HG02943 (cell line): ENCODE results near the gene RPTOR.
"Not testable (repeated sequence)": the region's sequence is repeated elsewhere in the genome, so short reads cannot be mapped to it uniquely, and the experiment has no call there.

Experiments used
- ATAC-seq: cut with Tn5 transposase; IDR thresholded peaks from one replicate; pipeline ENCODE4 v1.9.1; 2021; ENCODE audit warnings: mild to moderate bottlenecking, low read depth, moderate library complexity; ENCODE audit not compliant: unreplicated experiment

Gene RPTOR

DNA sequence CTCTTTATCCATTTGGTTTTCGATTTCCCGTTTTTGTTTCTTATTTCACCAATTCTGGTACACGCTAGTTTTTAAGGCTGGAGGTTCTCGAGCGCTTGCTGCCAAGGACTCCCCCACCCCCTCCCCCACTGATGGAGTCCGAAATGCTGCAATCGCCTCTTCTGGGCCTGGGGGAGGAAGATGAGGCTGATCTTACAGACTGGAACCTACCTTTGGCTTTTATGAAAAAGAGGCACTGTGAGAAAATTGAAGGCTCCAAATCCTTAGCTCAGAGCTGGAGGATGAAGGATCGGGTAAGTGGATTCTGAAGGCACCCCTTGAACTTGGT is 825 bp downstream of the RPTOR start:
- no peak for ATAC-seq

DNA sequence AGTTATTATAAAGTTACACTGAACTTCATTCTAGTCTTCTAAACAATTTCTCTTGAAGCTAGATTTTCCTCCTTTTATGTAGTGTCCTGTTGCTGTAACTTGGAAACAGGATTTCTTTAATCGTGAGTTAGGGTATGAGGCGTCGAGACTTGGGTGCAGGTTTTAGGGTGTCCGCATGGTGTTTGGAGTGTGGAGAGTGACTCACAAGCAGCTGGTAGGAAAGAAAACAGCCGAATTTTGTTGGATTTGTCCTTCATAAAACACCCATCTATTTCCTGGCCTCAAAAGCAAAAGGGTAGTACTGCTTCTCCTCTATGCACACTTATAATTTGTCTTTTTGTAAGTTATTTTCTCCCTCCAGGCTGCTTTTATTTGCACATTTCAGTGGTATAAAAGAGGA is 1.6 kb downstream of the RPTOR start:
- no peak for ATAC-seq

DNA sequence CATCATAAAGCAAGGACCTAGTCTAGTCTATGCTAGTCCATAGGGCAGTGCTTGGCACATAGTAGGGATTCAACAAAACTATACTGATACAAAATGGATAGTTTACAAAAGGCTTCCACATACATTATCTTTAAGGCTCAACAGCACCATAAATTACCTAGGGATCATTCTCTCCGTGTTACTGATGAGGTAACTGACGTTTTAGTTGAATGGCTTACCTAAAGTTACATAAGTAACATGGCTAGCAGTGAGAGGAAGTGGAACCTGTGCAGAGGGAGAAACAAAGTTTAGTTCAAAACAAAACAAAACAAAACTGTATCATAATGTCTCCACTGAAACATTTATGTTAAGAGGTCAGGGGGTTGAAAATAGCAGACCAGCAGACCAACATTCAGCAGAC is 7.9 kb downstream of the RPTOR start:
- ATAC-seq, result no peak

DNA sequence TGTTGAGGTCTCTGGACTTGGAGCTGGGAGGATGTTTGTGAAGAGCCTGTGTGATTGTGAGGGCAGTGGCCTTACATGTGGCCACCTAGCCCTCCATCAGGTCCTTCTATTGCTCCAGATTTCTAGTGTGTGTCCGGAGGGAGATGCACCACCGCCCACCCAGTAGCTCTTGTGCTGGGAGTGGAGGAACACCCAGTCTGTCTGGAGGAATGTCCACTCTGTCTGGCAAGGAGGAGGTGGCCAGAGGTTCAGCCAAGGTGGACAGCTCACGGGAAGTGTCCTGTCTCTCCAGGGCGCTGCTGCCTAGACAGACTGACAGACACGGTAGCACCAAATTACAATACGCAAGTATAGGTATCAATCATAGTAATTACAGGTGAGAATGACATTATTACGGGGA is 10.6 kb downstream of the RPTOR start:
- no peak for ATAC-seq

DNA sequence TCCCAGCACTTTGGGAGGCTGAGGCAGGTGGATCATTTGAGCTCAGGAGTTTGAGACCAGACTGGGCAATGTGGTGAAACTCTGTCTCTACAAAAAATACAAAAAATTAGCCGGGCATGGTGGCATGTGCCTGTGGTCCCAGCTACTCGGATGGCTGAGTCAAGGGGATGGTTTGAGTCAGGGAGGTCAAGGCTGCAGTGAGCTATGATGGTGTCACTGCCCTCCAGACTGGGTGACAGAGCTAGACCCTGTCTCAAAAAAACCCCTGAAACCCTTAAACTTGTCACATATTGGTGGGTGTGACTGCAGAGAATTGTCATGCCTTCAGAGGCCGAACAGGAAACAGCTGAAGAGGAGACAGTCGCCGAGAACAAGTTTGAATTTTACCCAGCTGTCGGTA is 13.4 kb downstream of the RPTOR start:
- no peak for ATAC-seq

DNA sequence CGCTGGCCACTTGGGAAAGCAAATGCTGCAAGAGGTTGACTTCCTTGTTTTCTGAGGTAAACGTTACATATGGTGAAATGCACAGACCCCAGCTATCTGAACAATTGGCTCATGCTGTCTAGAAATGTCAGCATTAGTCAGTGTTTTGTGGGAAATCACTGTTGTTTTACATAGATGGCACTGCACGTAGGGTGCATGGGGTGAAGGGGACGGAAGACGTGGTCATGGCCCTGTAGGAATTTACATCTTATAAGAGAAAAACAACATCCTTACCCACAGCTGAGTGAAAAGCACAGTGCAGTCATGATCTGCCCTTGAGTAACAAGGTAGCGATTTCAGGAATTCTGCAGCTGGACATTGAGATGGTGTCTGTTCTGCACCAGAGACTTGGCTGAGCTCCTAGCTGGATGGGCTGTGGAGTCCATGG is 15.2 kb downstream of the RPTOR start:
- no peak for ATAC-seq

DNA sequence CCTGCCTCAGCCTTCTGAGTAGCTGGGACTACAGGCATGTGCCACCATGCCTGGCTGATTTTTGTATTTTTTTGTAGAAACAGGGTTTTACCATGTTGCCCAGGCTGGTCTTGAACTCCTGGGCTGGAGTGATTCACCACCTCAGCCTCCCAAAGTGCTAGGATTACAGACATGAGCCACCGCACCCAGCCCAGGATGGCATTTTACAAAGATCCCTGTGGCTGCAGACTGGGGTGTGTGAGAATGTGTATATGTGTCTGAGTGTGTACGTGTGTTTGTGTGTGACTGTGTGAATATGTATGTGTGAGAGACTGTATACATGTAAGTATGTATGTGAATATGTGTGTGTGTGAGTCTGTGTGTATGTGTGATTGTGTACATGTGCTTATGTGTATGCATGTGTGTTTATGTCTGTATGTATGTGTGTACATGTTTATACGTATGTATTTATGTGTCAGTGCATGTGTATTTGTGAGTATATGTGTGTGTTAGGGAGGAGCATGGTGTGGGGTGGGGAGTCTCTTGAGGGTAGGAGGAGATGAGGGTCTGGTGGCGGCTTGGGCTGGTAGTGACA is 17.0 kb downstream of the RPTOR start:
- ATAC-seq, result no peak

DNA sequence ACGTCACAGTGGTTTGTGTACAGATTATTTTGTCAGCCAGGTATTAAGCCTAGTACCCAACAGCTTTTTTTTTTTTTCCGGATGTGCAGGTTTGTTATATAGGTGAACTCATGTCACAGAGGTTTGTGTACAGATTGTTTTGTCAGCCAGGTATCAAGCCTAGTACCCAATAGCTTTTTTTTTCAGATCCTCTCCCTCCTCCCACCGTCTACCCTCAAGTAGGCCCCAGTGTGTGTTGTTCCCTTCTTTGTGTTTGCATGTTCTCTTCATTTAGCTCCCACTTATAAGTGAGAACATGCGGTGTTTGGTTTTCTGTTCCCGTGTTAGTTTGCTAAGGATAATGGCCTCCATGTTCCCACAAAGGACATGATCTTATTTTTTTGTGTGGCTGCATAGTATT is 19.9 kb downstream of the RPTOR start:
- ATAC-seq, result no peak

DNA sequence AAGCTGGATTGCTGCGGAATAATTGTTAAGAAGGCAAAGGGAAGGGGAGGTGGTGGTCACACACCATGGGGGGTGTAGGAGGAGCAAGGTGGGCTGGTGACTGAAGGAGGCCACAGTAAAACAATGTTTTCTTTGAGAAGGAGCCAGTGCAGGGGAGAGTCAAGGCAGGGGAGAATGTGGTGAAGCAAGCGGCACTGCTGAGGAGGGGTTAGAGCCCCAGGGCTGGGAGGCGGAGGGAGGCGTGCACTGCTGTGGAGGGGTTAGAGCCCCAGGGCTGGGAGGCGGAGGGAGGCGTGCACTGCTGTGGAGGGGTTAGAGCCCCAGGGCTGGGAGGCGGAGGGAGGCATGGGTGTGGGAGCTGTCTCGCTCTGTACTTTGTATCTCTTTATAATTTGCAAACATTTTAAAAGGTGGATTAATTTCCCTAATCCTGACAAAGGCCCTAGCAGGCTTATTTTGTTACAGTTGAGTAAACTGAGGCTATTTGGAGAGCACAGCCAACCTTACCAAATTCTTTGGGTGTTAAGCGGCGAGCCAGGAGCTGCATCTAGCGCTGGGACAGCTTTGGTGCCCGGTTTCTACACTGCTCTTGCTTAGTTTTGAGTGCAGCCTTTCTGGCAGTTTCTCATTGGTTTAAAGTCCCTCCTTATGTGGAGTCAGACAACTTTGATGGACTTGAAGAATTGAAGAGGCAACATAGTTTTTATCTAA is 20.9 kb downstream of the RPTOR start:
- no peak for ATAC-seq

DNA sequence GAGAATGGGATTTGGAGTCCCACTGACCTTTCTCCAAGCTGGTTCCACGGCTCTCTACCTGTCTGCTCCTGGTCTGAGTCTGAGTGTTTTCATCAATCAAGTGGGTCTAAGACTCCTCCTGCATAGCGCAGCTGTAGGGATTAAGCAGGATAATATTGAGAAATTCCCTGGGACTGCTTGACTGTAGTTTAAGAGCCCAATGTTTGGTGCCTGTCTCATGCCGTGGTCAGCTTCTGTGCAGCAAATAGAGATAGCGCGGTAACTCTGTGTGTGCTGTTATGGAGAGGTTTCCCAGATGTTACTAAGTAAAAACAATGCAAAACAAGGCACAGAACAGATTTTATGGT is 21.4 kb downstream of the RPTOR start:
- ATAC-seq, result no peak

DNA sequence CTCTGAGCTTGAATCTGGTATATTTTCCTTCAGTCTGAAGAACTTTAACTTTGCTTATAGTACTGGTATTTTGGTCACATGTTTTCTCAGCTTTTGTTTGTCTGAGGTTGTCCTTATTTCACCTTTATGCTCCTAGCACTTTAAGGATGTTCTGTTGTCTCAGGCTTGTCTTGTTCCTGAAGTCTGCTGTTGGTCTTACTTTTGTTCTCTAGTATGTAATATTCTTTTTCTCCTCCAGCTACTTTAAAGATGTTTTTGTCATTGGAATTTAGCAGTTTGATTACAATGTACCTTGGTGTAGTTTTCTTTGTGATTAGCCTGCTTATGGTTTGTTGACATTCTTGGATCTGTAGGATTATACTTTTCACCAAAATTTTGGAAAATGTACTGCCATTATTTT is 23.6 kb downstream of the RPTOR start:
- ATAC-seq, result no peak

DNA sequence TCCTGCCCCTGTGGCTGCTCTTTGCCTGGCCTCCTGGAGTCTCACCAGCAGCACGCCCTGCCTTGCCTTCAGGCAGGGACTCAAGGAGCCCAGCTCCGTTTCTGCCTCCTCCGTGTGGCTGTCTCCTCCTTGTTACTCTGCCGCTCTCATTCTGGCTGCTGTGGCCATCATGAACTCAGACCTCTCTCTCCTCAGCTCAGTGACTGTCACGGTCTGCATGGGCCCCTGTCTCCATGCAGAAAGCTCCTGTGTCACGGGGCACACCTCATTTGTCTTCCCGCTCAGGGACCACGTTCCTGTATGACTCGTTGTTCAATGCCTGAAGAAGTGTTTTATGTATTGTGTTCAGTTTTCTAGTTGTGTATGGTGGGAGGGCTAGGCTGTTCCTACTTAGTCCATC is 25.3 kb downstream of the RPTOR start:
- no peak for ATAC-seq

DNA sequence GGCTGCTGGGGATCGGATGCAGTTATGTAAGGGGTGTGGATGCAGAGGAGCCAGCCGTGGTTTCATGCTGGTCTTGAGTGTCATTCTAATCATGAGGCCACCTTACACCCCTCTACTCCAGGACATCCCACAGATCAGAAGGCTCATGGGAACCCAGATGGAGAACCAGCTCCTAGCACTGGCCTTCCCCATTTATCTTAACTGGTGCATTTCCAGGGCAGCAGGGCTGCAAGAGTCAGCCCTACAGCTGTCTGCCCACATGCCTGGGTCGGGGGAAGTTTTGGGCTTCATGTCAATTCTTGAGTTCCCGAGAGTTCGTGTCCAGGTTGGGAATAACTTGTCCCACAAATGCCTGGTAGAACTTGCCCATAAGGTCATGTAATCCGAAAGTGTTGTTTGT is 29.1 kb downstream of the RPTOR start:
- no peak for ATAC-seq

DNA sequence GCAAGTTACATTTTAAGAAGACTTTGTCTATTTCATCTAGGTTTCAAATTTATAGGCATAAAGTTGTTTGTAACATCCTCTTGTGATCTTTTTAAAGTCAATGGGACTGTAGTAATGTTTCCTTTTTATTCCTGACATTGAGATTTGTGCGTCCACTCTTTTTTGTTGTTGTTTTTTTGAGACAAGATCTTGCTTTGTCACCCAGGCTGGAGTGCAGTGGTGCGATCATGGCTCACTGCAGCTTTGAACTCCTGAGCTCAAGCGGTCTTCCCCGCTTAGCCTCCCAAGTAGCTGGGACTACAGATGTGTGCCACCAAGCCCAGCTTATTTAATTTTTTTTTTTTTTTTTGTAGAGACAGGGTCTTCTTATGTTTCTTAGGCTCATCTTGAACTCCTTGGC is 29.9 kb downstream of the RPTOR start:
- ATAC-seq, result no peak

DNA sequence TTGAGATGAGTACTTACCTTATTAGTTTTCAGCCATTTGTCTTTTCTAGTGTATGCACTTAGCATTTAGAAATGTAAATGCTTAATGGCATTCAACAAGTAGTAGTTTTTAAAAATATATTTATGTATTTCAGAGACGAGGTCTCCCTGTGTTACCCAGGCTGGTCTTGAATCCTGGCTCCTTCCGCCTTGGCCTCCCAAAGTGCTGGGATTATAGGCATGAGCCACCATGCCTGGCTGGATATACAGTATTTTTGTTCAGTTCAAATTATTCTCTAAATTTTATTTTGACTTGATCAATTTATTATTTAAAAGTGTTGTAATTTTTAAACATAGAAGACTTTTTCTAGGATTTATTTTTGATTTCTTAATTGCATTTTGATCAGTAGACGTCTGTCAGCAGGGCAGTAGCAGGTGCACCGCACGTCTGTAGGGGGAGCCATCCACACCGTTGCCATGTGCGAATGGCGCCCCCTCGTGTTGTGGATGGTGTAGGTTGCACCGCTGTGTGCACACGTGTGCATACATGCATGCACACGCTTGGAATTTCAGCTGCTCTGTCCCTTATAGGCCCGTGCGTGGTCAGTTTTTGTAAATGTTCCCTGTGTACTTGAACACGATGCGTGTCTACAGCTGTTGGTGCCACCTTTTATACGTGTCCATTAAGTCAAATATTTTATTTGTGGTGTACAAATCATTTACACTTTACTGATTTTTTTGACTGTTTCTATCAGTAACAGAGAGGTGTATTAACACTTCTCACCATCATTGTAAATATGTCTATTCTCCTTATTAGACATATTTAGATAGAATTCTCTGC is 30.6 kb downstream of the RPTOR start:
- no peak for ATAC-seq

DNA sequence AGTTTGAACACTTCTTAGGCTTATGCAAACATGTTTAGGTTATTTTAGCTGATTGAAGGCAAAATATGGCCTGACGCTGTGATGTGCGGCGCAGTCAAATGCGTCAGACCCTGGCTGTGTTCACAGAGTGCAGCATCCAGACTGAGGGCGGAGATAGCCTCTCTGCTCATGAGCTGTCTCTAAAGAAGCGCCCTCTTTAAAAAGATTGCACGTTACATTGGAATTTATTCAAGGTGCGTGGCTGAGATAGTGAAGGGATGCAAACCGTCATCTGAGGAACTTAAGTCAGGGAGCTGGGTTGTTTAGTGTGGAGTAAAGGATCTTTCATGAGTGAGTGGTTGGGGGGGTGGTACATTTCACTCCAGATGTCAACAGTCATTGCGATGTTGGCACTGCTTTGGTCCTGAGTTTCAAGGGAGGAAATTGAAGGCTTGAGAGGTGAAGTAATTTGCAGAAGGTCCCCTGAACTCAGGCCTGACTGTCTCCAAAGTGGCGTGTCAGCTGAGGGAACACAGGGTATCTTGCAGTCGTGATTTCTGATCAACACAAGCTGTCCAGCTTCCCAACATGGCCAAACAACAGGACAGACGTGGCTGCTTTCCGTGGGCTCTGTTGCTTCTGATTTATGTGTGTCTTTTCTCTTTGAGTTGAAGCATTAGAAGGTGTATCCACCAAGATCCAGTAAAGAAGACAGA is 33.4 kb downstream of the RPTOR start:
- no peak for ATAC-seq

DNA sequence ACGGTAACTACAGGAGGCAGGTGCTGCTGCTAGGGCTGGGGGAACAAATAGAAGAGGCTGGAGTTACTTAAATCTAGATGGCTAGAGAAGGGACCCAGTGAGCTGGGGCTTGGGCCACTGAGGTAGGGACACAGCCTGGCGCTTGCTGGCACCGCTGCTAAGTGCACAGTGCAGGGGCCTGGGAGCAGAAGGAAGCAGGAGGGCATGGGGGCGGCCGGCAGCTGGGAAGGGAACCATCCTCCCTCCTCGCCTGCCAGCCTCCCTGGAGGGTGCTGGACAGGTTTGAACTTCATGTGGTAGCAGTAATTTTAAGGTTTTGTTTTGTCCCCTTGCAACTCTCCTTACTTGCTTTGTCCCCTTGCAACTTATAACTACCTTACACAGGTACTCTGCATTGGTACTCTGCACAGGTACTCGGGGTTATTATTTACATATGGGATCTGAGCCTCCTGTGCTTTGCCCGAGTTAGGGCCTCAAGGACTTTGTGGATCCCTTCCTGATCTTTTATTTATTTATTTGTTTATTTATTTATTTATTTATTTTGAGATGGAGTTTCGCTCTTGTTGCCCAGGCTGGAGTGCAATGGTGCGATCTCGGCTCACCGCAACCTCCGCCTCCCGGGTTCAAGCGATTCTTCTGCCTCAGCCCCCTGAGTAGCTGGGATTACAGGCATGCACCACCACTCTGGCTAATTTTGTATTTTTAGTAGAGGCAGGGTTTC is 34.2 kb downstream of the RPTOR start:
- not testable (repeated sequence) for ATAC-seq

DNA sequence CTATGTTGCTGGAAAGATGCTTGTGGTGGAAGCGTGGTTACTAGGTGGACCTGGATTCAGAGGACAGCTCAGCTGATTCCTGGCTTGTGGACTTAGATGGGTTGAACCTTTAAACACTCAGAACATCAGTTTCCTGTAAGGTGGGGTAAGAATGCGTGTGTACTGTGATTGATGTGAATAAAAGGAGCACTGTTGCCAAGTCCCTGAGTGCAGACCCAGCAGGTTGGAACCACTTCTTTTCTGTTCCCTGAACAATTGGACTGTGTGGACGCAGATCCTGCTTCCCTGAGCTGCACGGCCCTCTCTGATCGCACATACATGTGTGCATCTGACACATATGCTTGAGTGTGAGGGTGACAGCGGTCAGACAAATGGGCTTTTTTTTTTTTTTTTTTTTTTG is 37.5 kb downstream of the RPTOR start:
- no peak for ATAC-seq

DNA sequence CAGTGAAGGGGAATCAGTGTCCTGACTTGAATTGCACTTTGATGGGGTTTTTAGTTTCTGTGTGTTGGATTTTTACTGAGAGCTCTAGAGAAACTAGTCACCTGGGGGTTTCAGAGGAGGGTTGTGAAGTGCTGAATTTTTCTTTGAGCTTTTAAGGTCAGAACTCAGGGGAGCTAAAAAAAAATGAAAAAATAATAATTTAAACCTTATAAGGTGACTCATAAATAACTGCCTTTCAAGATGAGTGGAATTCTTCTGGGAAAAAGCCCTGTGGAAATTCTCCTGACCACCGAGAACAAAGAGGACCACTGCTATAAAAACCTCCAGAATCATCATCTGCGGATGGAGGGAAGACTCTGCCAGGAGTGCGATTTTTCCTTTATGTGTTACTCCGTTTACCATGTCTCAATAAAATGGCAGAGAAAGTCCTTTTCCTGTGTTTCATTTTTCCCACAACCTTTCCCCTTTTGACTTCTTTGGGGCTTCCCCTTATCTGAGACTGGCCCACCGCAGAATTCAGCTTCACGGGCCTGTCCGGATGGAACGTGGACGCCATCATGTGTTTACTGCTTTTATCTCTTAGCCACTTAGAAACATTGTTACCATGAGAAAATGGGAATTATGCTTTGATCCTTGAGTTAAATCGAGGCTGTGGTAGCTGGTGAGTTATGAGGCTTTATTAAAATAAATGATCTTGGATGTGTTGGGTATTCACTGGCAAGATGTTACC is 39.7 kb downstream of the RPTOR start:
- ATAC-seq, result no peak
